Activated T-helper 2 cell treated with anti-CD3 and anti-CD28 coated beads, Interferon-gamma antibody, Interleukin-2, Interleukin-4, amounts not matched to agents 10 μg/mL and 5 μg/mL and 100 μg/mL, durations not matched to agents 14 hours and 24 hours and 36 hours (primary cell): ENCODE measurements around the gene MUC6. TPM values are rescaled to one million over a fixed set of nuclear protein-coding genes. Genes with fewer than 3 reads are reported as not detected.
"Not testable (repeated sequence)": the region's sequence is repeated elsewhere in the genome, so short reads cannot be mapped to it uniquely, and the experiment has no call there.

Experiments
- DNase-seq: peaks from one replicate; pipeline ENCODE4 v3.0.0; 2021; ENCODE audit warnings: low spot score
- H3K27ac Mint-ChIP-seq: one replicate; pipeline ENCODE4 v1.8.0; 2021; ENCODE audit warnings: mixed read lengths
- H3K27me3 Mint-ChIP-seq: one replicate; pipeline ENCODE4 v1.8.0; 2021; ENCODE audit warnings: low read depth, mixed read lengths
- H3K36me3 Mint-ChIP-seq: one replicate; pipeline ENCODE4 v1.8.0; 2021; ENCODE audit warnings: low read depth, mixed read lengths
- H3K4me1 Mint-ChIP-seq: one replicate; pipeline ENCODE4 v1.8.0; 2021; ENCODE audit warnings: low read depth, mixed read lengths
- H3K4me3 Mint-ChIP-seq: one replicate; pipeline ENCODE4 v1.8.0; 2021; ENCODE audit warnings: low read depth, mild to moderate bottlenecking, moderate library complexity, mixed read lengths
- H3K9me3 Mint-ChIP-seq: one replicate; pipeline ENCODE4 v1.8.0; 2021; ENCODE audit warnings: mixed read lengths
- intact Hi-C: fragments of 100-400 bp; cut with micrococcal nuclease; formaldehyde crosslinking; loops from one replicate; pipeline ENCODE4 v1.15.1; 2023
- total RNA-seq: library from RNA; stranded (reverse); gene quantifications from 2 replicates; pipeline ENCODE4 v1.2.3, GENCODE V29; 2022

MUC6 gene
- total RNA-seq, 1 donor from 2014 or later = not detected

- H3K27ac Mint-ChIP-seq = no peak overlapping the region
- H3K4me3 Mint-ChIP-seq = no peak overlapping the region
- intact Hi-C loops = no loop called here
- DNase-seq = no peak
- H3K36me3 Mint-ChIP-seq = peaks cover 23% of the 10 kb centered on the region
- no peaks in the 10 kb centered on the region for H3K4me1 Mint-ChIP-seq
- H3K9me3 Mint-ChIP-seq = no peaks in the 10 kb centered on the region
- H3K27me3 Mint-ChIP-seq = no peaks in the 10 kb centered on the region
Observed at GRCh38 chr11:981764-982163, 54.8 kb downstream of the MUC6 start.

GRCh38 chr11:980438-981357 is 55.8 kb downstream of the MUC6 start:
- Mint-ChIP-seq H3K27ac (no peak overlapping the region), H3K4me3 (no peak overlapping the region), H3K27me3 (no peaks in the 10 kb centered on the region), H3K9me3 (no peaks in the 10 kb centered on the region), H3K36me3 (peaks cover 19% of the 10 kb centered on the region), H3K4me1 (peaks cover 6% of the 10 kb centered on the region)
- intact Hi-C loops = no loop called here
- DNase-seq = no peak

DNA sequence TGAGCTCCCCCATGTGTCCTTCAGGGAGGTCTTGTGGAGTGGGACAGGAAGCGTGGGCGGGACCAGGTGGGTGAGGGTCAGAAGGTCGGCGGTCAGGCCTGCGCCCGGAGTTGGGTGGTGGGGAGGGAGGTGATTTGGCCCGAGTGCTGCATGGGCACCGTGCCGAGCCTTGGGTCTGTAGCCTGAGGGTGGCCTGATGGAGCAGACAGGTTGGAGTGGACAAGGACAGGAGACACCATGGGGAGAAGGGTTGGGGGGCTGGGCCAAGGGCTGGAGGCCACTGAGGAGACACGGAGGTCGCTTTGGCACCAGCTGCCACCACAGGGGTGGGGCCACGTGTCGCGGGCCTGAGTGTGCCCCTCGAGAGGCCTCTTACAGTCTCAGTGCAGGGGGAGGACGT is 57.7 kb downstream of the MUC6 start:
- intact Hi-C loops = no loop called here
- Mint-ChIP-seq H3K9me3 (no peaks in the 10 kb centered on the region), H3K4me3 (no peak overlapping the region), H3K36me3 (peaks cover 11% of the 10 kb centered on the region), H3K27me3 (no peaks in the 10 kb centered on the region), H3K4me1 (peaks cover 6% of the 10 kb centered on the region), H3K27ac (no peak overlapping the region)
- no peak for DNase-seq

DNA sequence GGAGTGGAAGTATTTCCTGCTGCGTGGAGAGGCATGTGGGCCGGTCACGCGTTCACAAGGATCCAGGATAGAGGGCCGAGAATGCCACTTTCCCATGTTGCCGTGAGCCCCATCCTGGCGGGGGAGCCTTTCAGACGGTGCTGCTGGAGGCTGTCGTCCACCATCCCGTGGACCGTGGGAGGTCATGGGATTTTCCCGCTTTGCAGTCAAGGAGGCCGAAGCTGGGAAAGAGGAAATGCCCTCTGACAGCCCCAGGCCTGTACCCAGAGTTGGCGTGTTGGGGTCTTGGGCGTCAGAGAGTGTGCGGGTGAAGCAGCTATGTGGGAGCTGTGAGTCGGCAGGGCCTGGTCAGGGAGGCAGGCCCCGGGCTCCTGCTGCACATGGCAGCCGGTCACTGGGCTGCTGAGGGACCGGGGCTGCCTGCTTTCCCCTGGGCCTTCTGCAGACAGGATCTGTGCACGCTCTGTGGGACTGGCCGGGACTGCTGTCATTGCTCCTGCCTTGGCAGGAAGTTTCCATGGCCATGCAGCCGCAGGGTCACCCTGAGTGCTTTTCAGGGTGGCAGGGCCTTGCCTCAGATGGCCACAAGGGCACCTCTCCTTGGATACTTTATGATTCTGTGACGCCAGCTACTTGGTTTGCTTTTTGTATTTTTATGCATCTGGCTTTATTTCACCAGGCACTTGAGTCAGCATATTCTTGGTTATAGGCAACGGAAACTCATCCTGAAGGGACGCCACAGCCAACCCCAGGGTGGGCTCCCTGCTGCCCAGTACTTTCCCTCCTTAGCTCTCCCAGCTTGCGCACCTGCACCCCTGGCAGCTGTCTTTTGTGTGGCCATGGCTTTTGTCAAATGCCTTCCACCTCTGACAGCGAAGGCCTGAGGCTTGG is 58.4 kb downstream of the MUC6 start:
- Mint-ChIP-seq H3K9me3 (no peaks in the 10 kb centered on the region), H3K4me1 (peaks cover 6% of the 10 kb centered on the region), H3K36me3 (peaks cover 8% of the 10 kb centered on the region), H3K27me3 (no peaks in the 10 kb centered on the region), H3K4me3 (no peak overlapping the region), H3K27ac (no peak overlapping the region)
- intact Hi-C loops = no loop called here
- DNase-seq = no peak

DNA sequence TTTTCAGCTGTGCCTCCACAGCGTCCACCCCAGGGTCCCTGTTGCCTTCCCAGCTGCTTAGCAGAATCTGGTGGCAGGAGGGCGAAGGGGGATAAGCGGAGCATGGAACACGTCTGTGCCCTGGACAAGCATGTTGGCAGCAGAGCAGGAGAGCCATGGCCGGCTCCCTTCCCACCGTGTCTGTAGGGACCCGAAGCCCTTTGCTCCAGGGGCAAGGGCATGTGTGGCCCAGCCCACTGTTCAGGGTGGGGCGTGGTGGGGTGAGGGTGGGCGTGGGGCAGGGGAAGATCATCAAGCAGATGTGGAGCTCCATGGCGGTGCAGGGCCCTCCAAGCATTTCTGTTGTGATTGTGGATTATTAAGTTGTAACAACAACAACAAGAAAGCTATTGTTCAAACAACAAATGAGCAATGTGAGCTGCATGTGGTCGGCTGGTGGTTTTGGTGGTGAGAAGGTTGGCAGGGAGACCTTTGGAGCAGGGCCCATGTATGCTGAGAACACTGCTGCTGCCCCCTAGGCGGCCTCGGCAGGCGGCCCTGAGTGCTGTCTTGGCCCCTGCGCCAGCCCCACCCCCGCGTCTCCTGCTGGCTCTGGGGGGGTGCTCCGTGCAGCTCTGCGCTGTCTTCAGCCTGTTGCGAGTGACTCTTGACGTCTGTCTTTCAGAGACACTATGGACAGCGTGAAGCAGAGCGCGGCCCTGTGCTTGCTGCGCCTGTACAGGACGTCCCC is 59.9 kb downstream of the MUC6 start:
- intact Hi-C loops = no loop called here
- peaks cover 7% of the 10 kb centered on the region for H3K36me3 Mint-ChIP-seq
- H3K27ac Mint-ChIP-seq = no peak overlapping the region

GRCh38 chr11:975827-976226 is 60.7 kb downstream of the MUC6 start:
- DNase-seq = no peak
- no peak overlapping the region for H3K4me3 Mint-ChIP-seq
- intact Hi-C loops = no loop called here

More for the DNA sequence above, 59.9 kb downstream of the MUC6 start:
- no peaks in the 10 kb centered on the region for H3K27me3 Mint-ChIP-seq
- no peak for DNase-seq
- H3K4me1 Mint-ChIP-seq = peaks cover 6% of the 10 kb centered on the region
- H3K4me3 Mint-ChIP-seq = no peak overlapping the region
- no peaks in the 10 kb centered on the region for H3K9me3 Mint-ChIP-seq

DNA sequence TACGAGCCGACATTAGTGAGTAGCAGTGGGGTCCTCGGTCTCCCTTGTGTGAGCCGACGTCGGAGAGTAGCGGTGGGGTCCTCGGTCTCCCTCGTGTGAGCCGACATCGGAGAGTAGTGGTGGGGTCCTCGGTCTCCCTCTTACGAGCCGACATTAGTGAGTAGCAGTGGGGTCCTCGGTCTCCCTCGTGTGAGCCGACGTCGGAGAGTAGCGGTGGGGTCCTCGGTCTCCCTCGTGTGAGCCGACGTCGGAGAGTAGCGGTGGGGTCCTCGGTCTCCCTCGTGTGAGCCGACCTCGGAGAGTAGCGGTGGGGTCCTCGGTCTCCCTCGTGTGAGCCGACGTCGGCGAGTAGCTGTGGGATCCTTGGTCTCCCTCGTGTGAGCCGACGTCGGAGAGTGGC is 61.1 kb downstream of the MUC6 start:
- DNase-seq, H3K9me3 Mint-ChIP-seq, H3K27ac Mint-ChIP-seq, intact Hi-C loops, H3K27me3 Mint-ChIP-seq, H3K4me3 Mint-ChIP-seq: not testable (repeated sequence)
- Mint-ChIP-seq H3K36me3 (peaks cover 13% of the 10 kb centered on the region), H3K4me1 (peaks cover 15% of the 10 kb centered on the region)

More at GRCh38 chr11:975827-976226, 60.7 kb downstream of the MUC6 start:
- Mint-ChIP-seq H3K27ac (no peak overlapping the region), H3K9me3 (no peaks in the 10 kb centered on the region), H3K36me3 (peaks cover 9% of the 10 kb centered on the region), H3K4me1 (peaks cover 10% of the 10 kb centered on the region), H3K27me3 (no peaks in the 10 kb centered on the region)

GRCh38 chr11:973237-973636 is 63.3 kb downstream of the MUC6 start:
- Mint-ChIP-seq H3K36me3 (peaks cover 13% of the 10 kb centered on the region), H3K9me3 (no peaks in the 10 kb centered on the region), H3K27ac (no peak overlapping the region), H3K4me3 (no peak overlapping the region), H3K4me1 (peaks cover 22% of the 10 kb centered on the region), H3K27me3 (no peaks in the 10 kb centered on the region)
- intact Hi-C loops = no loop called here
- no peak for DNase-seq

DNA sequence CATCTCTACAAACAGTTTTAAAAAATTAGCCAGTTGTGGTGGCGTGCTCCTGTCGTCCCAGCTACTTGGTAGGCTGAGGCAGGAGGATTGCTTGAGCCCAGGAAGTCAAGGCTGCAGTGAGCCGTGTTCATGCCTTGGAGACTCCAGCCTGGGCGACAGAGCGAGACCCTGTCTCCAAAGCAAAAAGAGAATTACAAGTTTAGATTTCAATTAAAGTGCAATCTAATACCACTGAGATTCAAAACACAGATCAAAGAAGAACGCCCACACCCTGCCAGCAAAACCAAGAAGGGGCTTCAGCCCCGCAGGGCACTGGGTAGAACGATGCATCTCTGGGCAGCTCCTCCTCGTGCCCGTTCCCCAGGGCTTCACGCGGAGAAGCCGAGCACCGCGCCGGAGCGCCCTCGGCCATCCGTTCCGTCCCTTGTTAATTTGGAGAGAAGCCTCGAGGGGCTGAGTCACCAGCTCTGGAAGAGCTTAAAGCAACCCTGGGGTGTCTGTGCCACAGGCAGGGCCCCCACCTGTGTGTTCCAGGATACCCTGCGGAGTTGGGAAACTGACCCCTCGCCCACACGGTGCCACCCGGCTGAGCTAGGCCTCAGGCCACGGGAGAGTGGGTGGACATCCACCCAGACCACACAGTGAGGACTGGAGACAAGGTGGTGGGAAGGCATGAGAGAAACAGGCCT is 63.9 kb downstream of the MUC6 start:
- no peak for DNase-seq
- intact Hi-C loops = no loop called here
- no peaks in the 10 kb centered on the region for H3K27me3 Mint-ChIP-seq
- no peak overlapping the region for H3K4me3 Mint-ChIP-seq
- no peak overlapping the region for H3K27ac Mint-ChIP-seq
- peaks cover 13% of the 10 kb centered on the region for H3K36me3 Mint-ChIP-seq
- peaks cover 22% of the 10 kb centered on the region for H3K4me1 Mint-ChIP-seq
- no peaks in the 10 kb centered on the region for H3K9me3 Mint-ChIP-seq

DNA sequence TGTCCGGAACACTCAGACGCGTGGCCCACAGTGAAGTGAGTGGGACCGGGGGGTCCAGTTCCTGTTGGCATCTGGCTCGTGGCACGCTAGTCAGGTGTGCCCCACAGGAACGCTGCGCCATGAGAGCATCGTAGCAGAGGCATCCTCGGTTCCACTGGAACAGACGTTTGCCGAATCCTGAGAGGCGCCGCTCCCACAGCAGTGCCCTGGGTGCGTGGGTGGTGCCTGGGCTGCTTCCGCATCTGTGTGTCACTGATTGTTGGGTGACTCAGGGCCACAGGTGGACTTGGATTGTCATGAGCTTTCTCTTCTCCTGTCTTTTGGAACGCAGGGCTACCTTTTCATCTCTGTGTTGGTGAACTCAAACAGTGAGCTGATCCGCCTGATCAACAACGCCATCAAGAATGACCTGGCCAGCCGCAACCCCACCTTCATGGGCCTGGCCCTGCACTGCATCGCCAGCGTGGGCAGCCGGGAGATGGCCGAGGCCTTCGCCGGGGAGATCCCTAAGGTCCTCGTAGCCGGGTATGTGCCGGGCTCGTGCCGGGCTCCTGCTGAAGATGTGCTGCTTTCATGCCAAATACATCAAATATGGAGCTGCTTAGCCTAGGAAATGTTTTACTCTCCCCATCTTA is 64.7 kb downstream of the MUC6 start:
- H3K36me3 Mint-ChIP-seq = peaks cover 13% of the 10 kb centered on the region
- no peaks in the 10 kb centered on the region for H3K9me3 Mint-ChIP-seq
- intact Hi-C loops = no loop called here
- H3K4me1 Mint-ChIP-seq = peaks cover 22% of the 10 kb centered on the region
- H3K27me3 Mint-ChIP-seq = no peaks in the 10 kb centered on the region
- DNase-seq = no peak
- H3K4me3 Mint-ChIP-seq = no peak overlapping the region
- H3K27ac Mint-ChIP-seq = no peak overlapping the region

GRCh38 chr11:971092-971690 is 65.3 kb downstream of the MUC6 start:
- Mint-ChIP-seq H3K36me3 (peaks cover 13% of the 10 kb centered on the region), H3K9me3 (no peaks in the 10 kb centered on the region), H3K27ac (peak overlapping the region; percentile 49), H3K27me3 (no peaks in the 10 kb centered on the region), H3K4me1 (peaks cover 21% of the 10 kb centered on the region), H3K4me3 (no peak overlapping the region)
- DNase-seq = no peak
- intact Hi-C loops = no loop called here
